Endothelial cell (in vitro differentiated cells): Measurements from ENCODE around the gene PSME2. TPM values are rescaled to one million over a fixed set of nuclear protein-coding genes. Genes with fewer than 3 reads are reported as not detected.

Source experiments
- DNase-seq: peaks from one replicate; pipeline ENCODE4 v3.0.0; 2021; ENCODE audit warnings: low spot score
- H3K27ac Mint-ChIP-seq: one replicate; pipeline ENCODE4 v1.8.0; 2021; ENCODE audit warnings: mixed read lengths, inconsistent platforms; ENCODE audit not compliant: unreplicated experiment
- H3K27me3 Mint-ChIP-seq: one replicate; pipeline ENCODE4 v1.8.0; 2021; ENCODE audit warnings: mild to moderate bottlenecking, moderate library complexity, mixed read lengths, inconsistent platforms; ENCODE audit not compliant: unreplicated experiment
- H3K36me3 Mint-ChIP-seq: one replicate; pipeline ENCODE4 v1.8.0; 2021; ENCODE audit warnings: mild to moderate bottlenecking, low read depth, mixed read lengths, inconsistent platforms; ENCODE audit not compliant: unreplicated experiment
- H3K4me1 Mint-ChIP-seq: one replicate; pipeline ENCODE4 v1.8.0; 2021; ENCODE audit warnings: mild to moderate bottlenecking, mixed read lengths, inconsistent platforms; ENCODE audit not compliant: unreplicated experiment
- H3K4me3 Mint-ChIP-seq: one replicate; pipeline ENCODE4 v1.8.0; 2021; ENCODE audit warnings: mild to moderate bottlenecking, mixed read lengths, inconsistent platforms; ENCODE audit not compliant: unreplicated experiment
- H3K9me3 Mint-ChIP-seq: one replicate; pipeline ENCODE4 v1.8.0; 2021; ENCODE audit warnings: mixed read lengths, inconsistent platforms; ENCODE audit not compliant: unreplicated experiment
- total RNA-seq: library from RNA; stranded (reverse); fragmentation: NEBNext Ultra II Directional; extraction: Animal tissue kit (Norgen Biotek cat#: 25700); gene quantifications from one replicate; pipeline ENCODE4 v1.2.1, GENCODE V29; 2021; ENCODE audit not compliant: unreplicated experiment
- TF ChIP-seq, protein P1 (sequence below): fragments of 200-600 bp; sonication (generic); IDR thresholded peaks from one replicate; pipeline ENCODE4 v1.5.0; 2021; ENCODE audit warnings: antibody characterized with exemption; ENCODE audit not compliant: unreplicated experiment

PSME2 gene
- total RNA-seq, 1 donor from 2014 or later = 73.6 TPM

- Mint-ChIP-seq H3K36me3 (peaks cover 33% of the 10 kb centered on the region), H3K27ac (no peak overlapping the region), H3K4me3 (peak overlapping the region; percentile 90), H3K9me3 (no peaks in the 10 kb centered on the region), H3K4me1 (peaks cover 13% of the 10 kb centered on the region), H3K27me3 (peaks cover 22% of the 10 kb centered on the region)
- TF ChIP-seq, protein P1, sequence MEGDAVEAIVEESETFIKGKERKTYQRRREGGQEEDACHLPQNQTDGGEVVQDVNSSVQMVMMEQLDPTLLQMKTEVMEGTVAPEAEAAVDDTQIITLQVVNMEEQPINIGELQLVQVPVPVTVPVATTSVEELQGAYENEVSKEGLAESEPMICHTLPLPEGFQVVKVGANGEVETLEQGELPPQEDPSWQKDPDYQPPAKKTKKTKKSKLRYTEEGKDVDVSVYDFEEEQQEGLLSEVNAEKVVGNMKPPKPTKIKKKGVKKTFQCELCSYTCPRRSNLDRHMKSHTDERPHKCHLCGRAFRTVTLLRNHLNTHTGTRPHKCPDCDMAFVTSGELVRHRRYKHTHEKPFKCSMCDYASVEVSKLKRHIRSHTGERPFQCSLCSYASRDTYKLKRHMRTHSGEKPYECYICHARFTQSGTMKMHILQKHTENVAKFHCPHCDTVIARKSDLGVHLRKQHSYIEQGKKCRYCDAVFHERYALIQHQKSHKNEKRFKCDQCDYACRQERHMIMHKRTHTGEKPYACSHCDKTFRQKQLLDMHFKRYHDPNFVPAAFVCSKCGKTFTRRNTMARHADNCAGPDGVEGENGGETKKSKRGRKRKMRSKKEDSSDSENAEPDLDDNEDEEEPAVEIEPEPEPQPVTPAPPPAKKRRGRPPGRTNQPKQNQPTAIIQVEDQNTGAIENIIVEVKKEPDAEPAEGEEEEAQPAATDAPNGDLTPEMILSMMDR = no peak
- no peak for DNase-seq
Measured at GRCh38 chr14:24187539-24187915, 41.1 kb upstream of the PSME2 start.

GRCh38 chr14:24186831-24187538, 40.6 kb upstream of the PSME2 start:
- H3K36me3 Mint-ChIP-seq = peaks cover 33% of the 10 kb centered on the region
- TF ChIP-seq, protein P1 = no peak

GRCh38 chr14:24185741-24186140, 39.3 kb upstream of the PSME2 start:
- Mint-ChIP-seq H3K9me3 (no peaks in the 10 kb centered on the region), H3K4me1 (peaks cover 18% of the 10 kb centered on the region), H3K27ac (no peak overlapping the region), H3K36me3 (peaks cover 31% of the 10 kb centered on the region), H3K4me3 (no peak overlapping the region), H3K27me3 (peaks cover 23% of the 10 kb centered on the region)
- DNase-seq = no peak
- TF ChIP-seq, protein P1 = no peak

More at GRCh38 chr14:24186831-24187538, 40.6 kb upstream of the PSME2 start:
- Mint-ChIP-seq H3K27ac (no peak overlapping the region), H3K4me1 (peaks cover 14% of the 10 kb centered on the region), H3K4me3 (peak overlapping the region; percentile 73), H3K27me3 (peaks cover 20% of the 10 kb centered on the region), H3K9me3 (no peaks in the 10 kb centered on the region)
- DNase-seq = no peak

DNA sequence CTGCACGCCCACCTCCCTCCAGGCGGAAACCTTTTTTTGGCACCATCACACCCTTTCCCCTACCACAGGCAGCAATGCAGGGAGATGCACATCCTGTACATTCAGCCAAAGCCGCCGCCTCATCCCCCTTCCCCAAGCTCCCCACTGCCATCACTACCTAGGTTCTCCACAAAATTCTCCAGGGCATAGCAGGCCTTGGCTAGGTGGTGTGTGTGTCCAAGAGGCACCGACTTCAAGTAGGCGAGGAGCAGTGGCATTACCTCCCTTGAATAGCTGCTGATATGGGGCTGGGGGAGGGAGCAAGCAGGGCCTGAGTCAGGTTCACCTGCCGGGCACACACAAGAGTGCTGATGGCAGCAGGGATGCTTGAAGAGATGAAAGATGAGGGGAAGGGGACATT, 38.6 kb upstream of the PSME2 start:
- Mint-ChIP-seq H3K4me1 (peaks cover 19% of the 10 kb centered on the region), H3K4me3 (no peak overlapping the region), H3K27ac (no peak overlapping the region), H3K27me3 (peaks cover 25% of the 10 kb centered on the region), H3K36me3 (peaks cover 32% of the 10 kb centered on the region), H3K9me3 (no peaks in the 10 kb centered on the region)
- no peak for DNase-seq
- TF ChIP-seq, protein P1 = no peak
